GF-D8 (cell line): ENCODE results near the gene KLK10.

Experiments used
- DNase-seq: peaks from one replicate; lab custom pipeline; 2025; lab: John Stamatoyannopoulos, UW

Gene KLK10

DNA sequence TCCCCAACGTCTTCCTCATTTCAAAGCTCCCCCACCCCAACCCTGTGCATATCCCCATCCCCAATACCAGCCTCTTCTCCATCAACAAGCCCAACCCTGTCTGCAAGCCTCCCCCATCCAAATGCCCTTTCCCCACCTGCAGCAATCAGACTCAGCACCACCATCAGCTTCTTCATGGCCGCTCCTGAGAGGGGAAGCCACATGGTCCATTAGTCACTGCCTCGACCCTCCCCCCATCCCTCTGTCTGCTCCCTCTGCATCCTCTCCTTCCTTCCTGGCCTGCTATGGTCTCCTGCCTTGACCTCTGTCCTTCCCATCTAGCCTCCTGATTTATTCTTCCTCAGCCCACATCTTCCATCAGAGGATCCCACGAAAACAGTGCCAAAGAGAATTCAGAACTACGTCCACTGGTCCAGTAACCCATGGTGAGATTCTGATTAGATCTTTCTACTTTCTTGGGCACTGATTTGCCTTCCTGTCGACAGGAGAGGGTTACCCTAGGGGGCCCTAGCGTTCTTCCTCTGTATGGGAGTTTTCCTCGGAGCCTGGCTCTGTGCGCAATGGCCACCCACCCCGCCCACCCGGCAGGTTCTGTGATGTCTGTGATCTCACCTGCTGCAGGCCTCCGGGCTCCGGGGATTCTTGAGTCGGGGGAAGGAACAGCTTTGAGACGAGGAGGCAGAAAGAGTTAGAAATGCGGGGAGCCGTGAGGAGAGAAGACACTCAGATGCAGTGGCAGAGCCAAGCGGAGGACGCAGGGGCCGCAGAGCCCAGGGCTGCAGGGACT, 51.4 kb downstream of the KLK10 start:
- DNase-seq: no peak

GRCh38 chr19:50964266-50964665, 55.2 kb downstream of the KLK10 start:
- no peak for DNase-seq

DNA sequence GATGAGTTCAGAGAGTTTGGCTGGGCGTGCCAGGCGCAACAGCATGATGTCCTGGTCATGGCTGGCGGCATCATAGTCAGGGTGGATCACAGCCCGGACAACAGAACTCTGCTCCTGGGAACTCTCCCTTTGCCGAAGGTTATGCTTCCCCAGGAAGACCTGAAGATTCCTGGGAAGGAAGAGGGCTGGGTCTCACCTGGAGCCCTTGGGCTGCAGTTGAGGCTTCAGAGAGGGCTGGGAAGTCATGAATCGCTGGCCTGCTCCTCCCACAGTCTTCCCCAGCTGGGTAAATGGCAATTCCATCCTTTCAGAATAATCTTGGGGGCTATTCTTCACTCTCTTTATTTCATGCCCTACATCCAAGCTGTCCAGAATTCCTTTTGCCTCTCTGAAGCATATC, 56.1 kb downstream of the KLK10 start:
- DNase-seq: no peak
